ENCODE measurements around the gene VOPP1.

The VOPP1 gene

GRCh38 chr7:55458351-55458750 lies 114.0 kb downstream of the VOPP1 start:
- TF ChIP-seq REST (IDR thresholded peaks at IDR 0.05; ENCODE audit: low read depth): no peak
- TF ChIP-seq MAX (IDR thresholded peaks at IDR 0.05): no peak
- no peak for TF ChIP-seq EP300 (IDR thresholded peaks at IDR 0.05; ENCODE audit: borderline replicate concordance)
- TF ChIP-seq FOXM1 (IDR thresholded peaks at IDR 0.05; ENCODE audit: borderline replicate concordance, low read depth): no peak
- TF ChIP-seq RAD21 (IDR thresholded peaks at IDR 0.05; ENCODE audit: low read depth): no peak
- TF ChIP-seq ZBTB7A (IDR thresholded peaks at IDR 0.05; ENCODE audit: low read depth): no peak
- no peak for TF ChIP-seq TAF1 (IDR thresholded peaks at IDR 0.05; ENCODE audit: low read depth)
- TF ChIP-seq YY1 (IDR thresholded peaks at IDR 0.05; ENCODE audit: low read depth): no peak
- TF ChIP-seq EGR1 (IDR thresholded peaks at IDR 0.05): no peak
- no peak for TF ChIP-seq NFIC (IDR thresholded peaks at IDR 0.05)
- no peak for TF ChIP-seq TEAD4 (IDR thresholded peaks at IDR 0.05)
- no peak for TF ChIP-seq CREB1 (IDR thresholded peaks at IDR 0.05; ENCODE audit: low read depth)
- TF ChIP-seq, protein P1, sequence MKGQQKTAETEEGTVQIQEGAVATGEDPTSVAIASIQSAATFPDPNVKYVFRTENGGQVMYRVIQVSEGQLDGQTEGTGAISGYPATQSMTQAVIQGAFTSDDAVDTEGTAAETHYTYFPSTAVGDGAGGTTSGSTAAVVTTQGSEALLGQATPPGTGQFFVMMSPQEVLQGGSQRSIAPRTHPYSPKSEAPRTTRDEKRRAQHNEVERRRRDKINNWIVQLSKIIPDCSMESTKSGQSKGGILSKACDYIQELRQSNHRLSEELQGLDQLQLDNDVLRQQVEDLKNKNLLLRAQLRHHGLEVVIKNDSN (IDR thresholded peaks at IDR 0.05): no peak
- TF ChIP-seq CEBPB (IDR thresholded peaks at IDR 0.05): no peak
- TF ChIP-seq TCF12 (IDR thresholded peaks at IDR 0.05; ENCODE audit: low read depth): no peak

- TF ChIP-seq RAD21 (IDR thresholded peaks at IDR 0.05; ENCODE audit: low read depth): no peak
- TF ChIP-seq NFIC (IDR thresholded peaks at IDR 0.05): no peak
- TF ChIP-seq TAF1 (IDR thresholded peaks at IDR 0.05; ENCODE audit: low read depth): no peak
- no peak for TF ChIP-seq TCF12 (IDR thresholded peaks at IDR 0.05; ENCODE audit: low read depth)
These were observed 114.5 kb downstream of the VOPP1 start for GRCh38 chr7:55457801-55458200.

DNA sequence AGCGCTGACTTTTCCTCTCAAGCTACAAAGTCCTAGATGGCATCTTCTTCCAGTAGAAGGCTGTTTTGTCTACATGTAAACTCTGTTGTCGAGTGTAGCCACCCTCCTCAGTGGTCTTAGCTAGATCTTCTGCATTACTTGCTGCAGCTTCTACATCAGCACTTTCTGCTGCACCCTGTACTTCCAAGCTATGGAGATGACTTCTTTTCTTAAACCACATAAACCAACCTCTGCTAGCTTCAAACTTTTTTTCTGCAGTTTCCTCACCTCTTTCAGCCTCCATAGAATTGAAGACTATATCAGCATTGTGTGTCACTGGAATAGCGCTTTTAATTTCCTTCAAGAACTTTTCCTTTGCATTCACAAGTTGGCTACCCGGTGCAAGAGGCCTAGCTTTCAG lies 119.3 kb downstream of the VOPP1 start:
- no peak for TF ChIP-seq REST (IDR thresholded peaks at IDR 0.05; ENCODE audit: low read depth)
- no peak for TF ChIP-seq MAX (IDR thresholded peaks at IDR 0.05)
- TF ChIP-seq RAD21 (IDR thresholded peaks at IDR 0.05; ENCODE audit: low read depth): no peak
- no peak for TF ChIP-seq CEBPB (IDR thresholded peaks at IDR 0.05)
- TF ChIP-seq TEAD4 (IDR thresholded peaks at IDR 0.05): no peak
- no peak for TF ChIP-seq EP300 (IDR thresholded peaks at IDR 0.05; ENCODE audit: borderline replicate concordance)
- no peak for TF ChIP-seq FOXM1 (IDR thresholded peaks at IDR 0.05; ENCODE audit: borderline replicate concordance, low read depth)

DNA sequence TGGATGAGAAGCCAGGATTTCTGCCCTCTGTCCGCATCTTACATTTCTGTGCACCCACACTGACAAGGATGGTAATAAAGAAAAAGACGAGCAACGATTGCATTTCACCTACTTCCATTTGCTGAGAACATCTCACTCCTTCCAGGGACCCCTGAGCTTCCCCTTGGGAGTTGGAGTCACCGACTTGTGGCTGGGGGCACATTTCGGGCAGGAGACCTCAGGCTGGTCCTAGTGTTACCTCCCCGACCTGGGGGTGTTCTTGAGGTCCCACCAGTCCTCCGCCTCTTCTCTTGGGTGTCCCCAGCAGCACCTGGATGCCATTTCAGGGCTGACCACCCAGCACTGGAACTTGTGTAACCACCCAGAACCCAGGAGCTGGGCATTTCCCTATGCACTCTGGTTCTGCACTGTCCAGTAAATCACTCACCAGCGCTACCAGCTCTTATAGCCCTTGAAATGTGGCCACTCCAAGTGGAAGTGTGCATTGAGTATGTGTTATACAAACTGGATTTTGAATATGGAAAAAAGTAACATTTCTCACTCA lies 122.2 kb downstream of the VOPP1 start:
- TF ChIP-seq ZBTB7A (IDR thresholded peaks at IDR 0.05; ENCODE audit: low read depth): no peak
- no peak for TF ChIP-seq YY1 (IDR thresholded peaks at IDR 0.05; ENCODE audit: low read depth)
- no peak for TF ChIP-seq TEAD4 (IDR thresholded peaks at IDR 0.05)
- TF ChIP-seq REST (IDR thresholded peaks at IDR 0.05; ENCODE audit: low read depth): no peak
- no peak for TF ChIP-seq CREB1 (IDR thresholded peaks at IDR 0.05; ENCODE audit: low read depth)
- no peak for TF ChIP-seq EGR1 (IDR thresholded peaks at IDR 0.05)

DNA sequence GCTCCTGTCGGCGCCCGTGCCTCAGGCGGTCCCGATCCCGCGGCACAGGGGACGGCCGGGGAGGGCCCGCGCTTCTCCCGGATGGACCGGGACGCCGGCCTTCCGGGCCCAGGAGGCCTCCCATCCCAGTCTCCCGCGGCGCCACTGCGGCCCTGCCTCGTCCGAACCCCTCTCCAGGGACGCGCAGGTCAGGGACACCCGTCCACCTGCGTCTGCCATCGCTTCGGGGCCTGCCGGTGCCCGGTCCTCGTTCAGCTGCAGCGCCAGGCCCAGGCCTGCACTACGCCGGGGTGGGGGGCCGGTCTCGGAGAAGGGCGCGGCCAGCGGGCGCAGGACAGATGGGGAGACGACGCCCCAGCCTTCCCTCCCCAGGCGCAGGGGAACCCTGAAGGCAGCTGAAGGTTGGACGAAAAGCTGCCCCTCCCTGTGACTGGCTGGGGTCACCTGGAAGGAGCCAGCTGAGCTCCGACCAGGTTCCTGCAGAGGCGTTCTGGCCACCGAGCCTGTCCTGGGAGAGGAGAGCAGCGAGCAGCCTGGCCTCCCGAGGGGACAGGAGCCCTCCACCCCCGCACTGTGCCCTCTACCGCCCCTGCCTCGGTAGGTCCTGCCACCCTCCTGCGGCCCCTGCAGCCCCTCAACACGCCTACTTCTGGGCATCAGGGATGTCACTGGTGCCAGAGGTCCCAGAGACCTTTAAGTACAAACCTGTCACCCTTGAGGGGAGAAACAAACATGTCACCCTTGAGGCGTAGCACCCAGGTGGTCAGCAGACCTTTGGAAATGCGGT lies 122.9 kb downstream of the VOPP1 start:
- no peak for TF ChIP-seq REST (IDR thresholded peaks at IDR 0.05; ENCODE audit: low read depth)
- no peak for TF ChIP-seq EP300 (IDR thresholded peaks at IDR 0.05; ENCODE audit: borderline replicate concordance)
- no peak for TF ChIP-seq ZBTB7A (IDR thresholded peaks at IDR 0.05; ENCODE audit: low read depth)
- no peak for TF ChIP-seq CREB1 (IDR thresholded peaks at IDR 0.05; ENCODE audit: low read depth)
- TF ChIP-seq TEAD4 (IDR thresholded peaks at IDR 0.05): no peak
- TF ChIP-seq EGR1 (IDR thresholded peaks at IDR 0.05): no peak
- no peak for TF ChIP-seq RAD21 (IDR thresholded peaks at IDR 0.05; ENCODE audit: low read depth)
- TF ChIP-seq TCF12 (IDR thresholded peaks at IDR 0.05; ENCODE audit: low read depth): no peak
- TF ChIP-seq YY1 (IDR thresholded peaks at IDR 0.05; ENCODE audit: low read depth): no peak
- no peak for TF ChIP-seq MAX (IDR thresholded peaks at IDR 0.05)
- no peak for TF ChIP-seq NFIC (IDR thresholded peaks at IDR 0.05)
- no peak for TF ChIP-seq CEBPB (IDR thresholded peaks at IDR 0.05)
- TF ChIP-seq FOXM1 (IDR thresholded peaks at IDR 0.05; ENCODE audit: borderline replicate concordance, low read depth): no peak
- TF ChIP-seq, protein P1 (IDR thresholded peaks at IDR 0.05): no peak
- no peak for TF ChIP-seq TAF1 (IDR thresholded peaks at IDR 0.05; ENCODE audit: low read depth)
